ENCODE measurements around the gene LAMA1. TPM values are rescaled to one million over a fixed set of nuclear protein-coding genes. Genes with fewer than 3 reads are reported as not detected.

Gene LAMA1
- total and polyA plus RNA-seq, 2 of the 4 experiments (the other 2 are of a cell fraction) = 10.9 to 15.5 TPM

GRCh38 chr18:6994056-6994770, 123.4 kb downstream of the LAMA1 start:
- Histone ChIP-seq H2BK5ac (ENCODE audit: low read depth, low read length, poor library complexity, severe bottlenecking) (no peak overlapping the region), H3K56ac (ENCODE audit: extremely low read depth, insufficient read depth, low read length) (no peak overlapping the region), H3K9me1 (ENCODE audit: insufficient read depth, low read length) (no peaks in the 10 kb centered on the region), H3K79me1 (ENCODE audit: low read depth in 1 of 2, low read length in 2 of 2) (no peaks in the 10 kb centered on the region), H2AFZ (replicated peaks; ENCODE audit: low read length, poor library complexity) (peak overlapping the region; percentile 27), H2BK120ac (ENCODE audit: low read depth, low read length) (no peak overlapping the region), H3K4me2 (ENCODE audit: low read depth, low read length) (no peak overlapping the region), H2BK15ac (ENCODE audit: low read depth, low read length) (no peak overlapping the region), H4K91ac (ENCODE audit: insufficient read depth, low read depth, low read length) (no peak overlapping the region), H3K27me3 (ENCODE audit: control insufficient read depth, insufficient read depth, low read length) (no peaks in the 10 kb centered on the region), H3K14ac (replicated peaks; ENCODE audit: low read depth, low read length) (no peak overlapping the region), H4K20me1 (ENCODE audit: insufficient read depth, low read length) (no peaks in the 10 kb centered on the region), H2AK5ac (ENCODE audit: low read depth, low read length) (no peak overlapping the region), H4K8ac (ENCODE audit: low read depth in 2 of 2, low read length in 2 of 2) (no peak overlapping the region), H3K4ac (ENCODE audit: low read depth, low read length) (no peak overlapping the region), H3K18ac (ENCODE audit: low read depth, low read length) (no peak overlapping the region), H2BK20ac (ENCODE audit: low read depth, low read length) (no peak overlapping the region), H3K36me3 (ENCODE audit: control insufficient read depth, insufficient read depth, low read length) (peaks cover 3% of the 10 kb centered on the region; the same call in 1 of the 2 replicates), H3K9ac (ENCODE audit: low read depth, low read length) (no peak overlapping the region), H3K9me3 (ENCODE audit: control insufficient read depth, insufficient read depth, low read length) (no peaks in the 10 kb centered on the region), H2AK9ac (replicated peaks; ENCODE audit: low read depth, low read length, poor library complexity) (no peak overlapping the region), H3K23ac (ENCODE audit: low read depth, low read length) (no peak overlapping the region), H3K4me1 (ENCODE audit: control insufficient read depth, insufficient read depth, low read length) (peaks cover 2% of the 10 kb centered on the region; the same call in 1 of the 2 replicates), H4K5ac (ENCODE audit: low read depth, low read length) (no peak overlapping the region; the same call in 1 of the 2 replicates), H3K27ac (ENCODE audit: insufficient read depth, low read length) (peak overlapping the region; percentile 1; the same call in 1 of the 2 replicates), H3K4me3 (ENCODE audit: insufficient read depth, low read depth, low read length) (no peak overlapping the region)
- DNase-seq (peak; percentile 17), ATAC-seq (ENCODE audit: low read depth) (peak; percentile 59; the same call in 1 of the 2 replicates)
- ChIA-PET POLR2A (ENCODE audit: unreplicated experiment) (no interaction called here), CTCF (interaction anchor here (0.5 to 1.7 kb wide), 5 partner anchors 14 to 380 kb away, joined by 3 to 6 read pairs (median 5); no protein-coding TSS in a partner anchor)
- intact Hi-C loops (cut with micrococcal nuclease) = no loop called here
- no peak for TF ChIP-seq NFE2L2 (IDR thresholded peaks at IDR 0.05; ENCODE audit: low read depth, low read length)
- TF ChIP-seq BHLHE40 (IDR thresholded peaks at IDR 0.05; ENCODE audit: low read depth, low read length) = no peak
- TF ChIP-seq CEBPB (IDR thresholded peaks at IDR 0.05; ENCODE audit: low read depth, low read length) = no peak
- TF ChIP-seq RAD21 (IDR thresholded peaks at IDR 0.05; ENCODE audit: low read length) = no peak
- TF ChIP-seq MAZ (IDR thresholded peaks at IDR 0.05; ENCODE audit: borderline replicate concordance, low read depth, low read length) = no peak
- no peak for TF ChIP-seq RCOR1 (IDR thresholded peaks at IDR 0.05; ENCODE audit: insufficient replicate concordance, low read length)
- WGBS, 2 experiments (ENCODE audit: extremely low coverage in 2 of 2, insufficient read length in 1 of 2) = no CpG with 5 or more reads among the region's 7 CpGs
- BruUV-seq (replicated peaks) = no TSS peak
- in situ Hi-C loops (cut with MboI; ENCODE audit: low sequenced_read_pairs) = no loop called here
- dilution Hi-C loops (cut with HindIII; ENCODE audit: low sequenced_read_pairs, unreplicated experiment) = no loop called here
